Mesenchymal stem cell (in vitro differentiated cells and primary cell): ENCODE measurements around the gene ARID1B.

Experiments used
- DNase-seq: peaks from one replicate; pipeline ENCODE4 v3.0.0-alpha.2; 2013
- H2AFZ ChIP-seq: one replicate; pipeline ENCODE4 v1.6.1; 2013; ENCODE audit warnings: low read depth, mild to moderate bottlenecking, control low read depth, inconsistent platforms, low read length, moderate library complexity
- H2AK5ac ChIP-seq: 2 replicates; pipeline ENCODE4 v1.6.1; 2013; ENCODE audit warnings: low read length, moderate library complexity, mild to moderate bottlenecking, inconsistent platforms; ENCODE audit not compliant: severe bottlenecking
- H2BK120ac ChIP-seq: one replicate; pipeline ENCODE4 v1.6.1; 2013; ENCODE audit warnings: low read depth, mild to moderate bottlenecking, inconsistent platforms, low read length, moderate library complexity
- H2BK12ac ChIP-seq, 2 experiments: one replicate each; pipeline ENCODE4 v1.6.1; 2013; ENCODE audit warnings: inconsistent platforms in 2 of 2, low read length in 2 of 2, mild to moderate bottlenecking in 2 of 2, moderate library complexity in 2 of 2, control low read depth in 1 of 2
- H2BK15ac ChIP-seq: one replicate; pipeline ENCODE4 v1.6.1; 2013; ENCODE audit warnings: mild to moderate bottlenecking, low read depth, inconsistent platforms; ENCODE audit not compliant: poor library complexity, severe bottlenecking
- H2BK5ac ChIP-seq: 2 replicates; pipeline ENCODE4 v1.6.1; 2013; ENCODE audit warnings: low read depth, mild to moderate bottlenecking, low read length, control low read depth, inconsistent platforms; ENCODE audit not compliant: poor library complexity, severe bottlenecking
- H3K14ac ChIP-seq, 2 experiments: one replicate each; pipeline ENCODE4 v1.6.1; 2013; ENCODE audit warnings: inconsistent platforms in 2 of 2, low read length in 2 of 2, control low read depth in 1 of 2, mild to moderate bottlenecking in 1 of 2, moderate library complexity in 1 of 2
- H3K18ac ChIP-seq, 2 experiments: one replicate each; pipeline ENCODE4 v1.6.1; 2013; ENCODE audit warnings: inconsistent platforms in 2 of 2, low read length in 2 of 2, control low read depth in 1 of 2, low read depth in 1 of 2, mild to moderate bottlenecking in 1 of 2
- H3K23ac ChIP-seq, 2 experiments: one replicate each; pipeline ENCODE4 v1.6.1; 2013; ENCODE audit warnings: inconsistent platforms in 2 of 2, low read length in 2 of 2, mild to moderate bottlenecking in 2 of 2, moderate library complexity in 2 of 2, control low read depth in 1 of 2
- H3K27ac ChIP-seq: 2 replicates; pipeline ENCODE4 v1.5.1; 2013; ENCODE audit warnings: mild to moderate bottlenecking, moderate library complexity, low read length, control low read depth, inconsistent platforms; ENCODE audit not compliant: poor library complexity, severe bottlenecking
- H3K27me3 ChIP-seq, 2 experiments: 2 replicates each; pipeline versions ENCODE4 v1.6.1 to v1.7.0; 2013; ENCODE audit warnings: low read length in 2 of 2, mild to moderate bottlenecking in 2 of 2, moderate library complexity in 2 of 2, control low read depth in 1 of 2, inconsistent platforms in 1 of 2; ENCODE audit not compliant: control insufficient read depth in 1 of 2, insufficient read depth in 1 of 2
- H3K36me3 ChIP-seq, 2 experiments: 2 replicates each; pipeline versions ENCODE4 v1.6.1 to v1.7.0; 2013; ENCODE audit warnings: low read length in 2 of 2, control low read depth in 1 of 2, inconsistent platforms in 1 of 2, low read depth in 1 of 2, mild to moderate bottlenecking in 1 of 2; ENCODE audit not compliant: insufficient read depth in 2 of 2, control insufficient read depth in 1 of 2
- H3K4ac ChIP-seq, 2 experiments: one replicate each; pipeline ENCODE4 v1.6.1; 2013; ENCODE audit warnings: inconsistent platforms in 2 of 2, low read length in 2 of 2, mild to moderate bottlenecking in 2 of 2, moderate library complexity in 2 of 2, control low read depth in 1 of 2, low read depth in 1 of 2
- H3K4me1 ChIP-seq: 2 replicates; pipeline ENCODE4 v1.6.1; 2013; ENCODE audit warnings: low read depth, low read length, control low read depth; ENCODE audit not compliant: control insufficient read depth, insufficient read depth
- H3K4me2 ChIP-seq: 2 replicates; pipeline ENCODE4 v1.6.1; 2013; ENCODE audit warnings: low read length, mild to moderate bottlenecking, inconsistent platforms; ENCODE audit not compliant: poor library complexity, severe bottlenecking
- H3K4me3 ChIP-seq, 2 experiments: 2 replicates each; pipeline versions ENCODE4 v1.5.1 to v1.7.0; 2013; ENCODE audit warnings: low read length in 2 of 2, mild to moderate bottlenecking in 2 of 2, control low read depth in 1 of 2, low read depth in 1 of 2; ENCODE audit not compliant: insufficient read depth in 1 of 2
- H3K79me1 ChIP-seq: replicated peaks from 2 replicates; pipeline ENCODE4 v1.6.1; 2013; ENCODE audit warnings: mild to moderate bottlenecking, control low read depth, low read length, inconsistent platforms; ENCODE audit not compliant: poor library complexity, severe bottlenecking
- H3K9ac ChIP-seq: 2 replicates; pipeline ENCODE4 v1.7.0; 2013; ENCODE audit warnings: mild to moderate bottlenecking, low read length, moderate library complexity
- H3K9me3 ChIP-seq: 2 replicates; pipeline ENCODE4 v1.7.0; 2013; ENCODE audit warnings: mild to moderate bottlenecking, low read length; ENCODE audit not compliant: control insufficient read depth
- H4K8ac ChIP-seq: one replicate; pipeline ENCODE4 v1.6.1; 2013; ENCODE audit warnings: inconsistent platforms, mild to moderate bottlenecking, low read length, moderate library complexity
- H4K91ac ChIP-seq: one replicate; pipeline ENCODE4 v1.6.1; 2013; ENCODE audit warnings: mild to moderate bottlenecking, low read length, inconsistent platforms
- WGBS: methylation state at CpG from one replicate; pipeline ENCODE4 v1.1.7; 2013; ENCODE audit warnings: mixed read lengths; 5-methylcytosine and 5-hydroxymethylcytosine counted together

The ARID1B gene

DNA sequence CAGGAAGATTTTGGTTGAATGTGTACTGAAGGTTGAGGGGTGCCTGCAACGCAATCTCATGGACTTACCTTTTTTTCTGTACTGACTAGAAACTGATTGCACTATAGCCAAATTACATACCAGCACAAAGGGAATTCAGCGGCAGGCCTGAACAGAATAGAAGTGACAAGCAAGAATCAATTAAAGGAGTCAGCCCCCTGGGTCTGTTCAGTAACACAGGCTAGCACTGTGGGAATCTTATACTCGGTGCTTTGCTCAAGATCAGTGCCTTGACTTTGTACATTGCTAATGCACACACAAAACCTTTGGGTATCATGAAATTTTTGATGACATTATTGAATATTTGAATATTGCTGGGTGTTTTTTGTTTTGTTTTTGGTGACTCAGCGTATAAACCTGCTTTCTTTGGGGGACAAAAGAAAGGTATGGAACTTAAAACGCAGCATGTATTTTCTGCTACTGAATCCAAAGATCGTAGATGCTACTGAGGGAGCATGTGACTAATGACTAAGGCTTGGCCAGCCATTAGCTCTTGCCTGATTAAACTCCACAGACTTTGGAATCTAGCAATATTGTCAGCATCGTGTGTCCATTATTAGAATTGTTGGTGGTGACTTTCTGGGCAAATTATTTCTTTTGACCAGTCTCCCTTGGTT, 236.6 kb downstream of the ARID1B start:
- WGBS: 92% methylated on average over 6 of the region's 7 CpGs
- H3K18ac ChIP-seq: no peak overlapping the region
- DNase-seq: no peak
- no peaks in the 10 kb centered on the region for H3K27me3 ChIP-seq
- H2AFZ ChIP-seq: no peak overlapping the region
- peaks cover 6% of the 10 kb centered on the region for H3K4me1 ChIP-seq
- no peak overlapping the region for H2BK120ac ChIP-seq
- H3K79me1 ChIP-seq: peaks cover 26% of the 10 kb centered on the region
- H3K4me2 ChIP-seq: no peak overlapping the region
- H3K27ac ChIP-seq: no peak overlapping the region
- H2BK12ac ChIP-seq: no peak overlapping the region
- H2AK5ac ChIP-seq: no peak overlapping the region
- no peak overlapping the region for H3K4me3 ChIP-seq
- no peak overlapping the region for H4K8ac ChIP-seq
- no peak overlapping the region for H3K9ac ChIP-seq
- H3K9me3 ChIP-seq: no peaks in the 10 kb centered on the region
- no peak overlapping the region for H3K14ac ChIP-seq
- no peak overlapping the region for H4K91ac ChIP-seq
- H3K4ac ChIP-seq: no peak overlapping the region
- H3K23ac ChIP-seq: no peak overlapping the region
- H3K36me3 ChIP-seq: no peaks in the 10 kb centered on the region
- H2BK5ac ChIP-seq: no peak overlapping the region
- no peak overlapping the region for H2BK15ac ChIP-seq

DNA sequence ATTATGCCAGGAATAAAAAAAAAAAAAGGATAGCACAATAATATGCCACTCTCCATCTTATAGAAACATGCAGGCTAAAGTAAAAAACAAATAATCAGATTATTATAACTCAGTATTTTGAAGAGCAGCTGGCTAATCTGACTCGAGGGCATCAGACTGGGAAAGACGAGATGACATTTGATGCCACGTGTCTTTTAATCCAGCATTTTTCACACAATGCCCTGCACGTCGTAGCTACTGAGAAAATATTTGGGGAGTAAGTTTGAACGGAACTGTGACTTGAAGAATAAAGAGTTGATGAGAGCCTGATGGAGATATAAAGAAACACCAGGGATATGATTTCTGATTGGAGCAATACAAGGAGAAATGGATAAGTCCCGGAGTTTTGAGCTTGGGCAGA, 237.7 kb downstream of the ARID1B start:
- 91% methylated on average over 7 of the region's 7 CpGs for WGBS

DNA sequence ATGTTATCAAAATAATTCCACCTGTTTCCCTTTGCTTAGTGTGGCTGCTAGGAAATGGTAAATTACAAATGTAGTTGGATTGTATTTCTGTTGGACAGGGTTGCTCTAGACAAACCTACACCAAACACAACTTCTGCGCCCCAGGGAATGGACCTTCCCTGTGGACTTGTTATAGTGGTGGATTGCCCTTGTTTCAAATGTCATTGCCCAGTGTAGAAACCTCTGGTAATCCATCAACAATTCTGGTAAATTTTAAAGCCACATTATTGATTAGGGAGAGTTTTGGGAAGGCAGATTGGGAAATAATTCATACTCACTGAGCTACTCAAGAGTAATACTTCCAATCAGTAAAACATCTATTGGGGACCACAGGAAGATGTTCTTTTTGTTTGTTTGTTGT, 239.8 kb downstream of the ARID1B start:
- no peak overlapping the region for H3K18ac ChIP-seq
- no peak overlapping the region for H2AK5ac ChIP-seq
- no peak overlapping the region for H3K27ac ChIP-seq
- no peak overlapping the region for H2BK120ac ChIP-seq
- H3K9ac ChIP-seq: no peak overlapping the region
- H3K23ac ChIP-seq: no peak overlapping the region
- H3K36me3 ChIP-seq: no peaks in the 10 kb centered on the region
- no peaks in the 10 kb centered on the region for H3K9me3 ChIP-seq
- H2BK12ac ChIP-seq: no peak overlapping the region
- H3K4ac ChIP-seq: no peak overlapping the region
- WGBS: no CpG with 5 or more reads among the region's 1 CpG
- H4K91ac ChIP-seq: no peak overlapping the region
- peaks cover 8% of the 10 kb centered on the region for H3K4me1 ChIP-seq
- H3K79me1 ChIP-seq: peaks cover 24% of the 10 kb centered on the region
- no peak overlapping the region for H3K14ac ChIP-seq
- no peak overlapping the region for H2AFZ ChIP-seq
- DNase-seq: no peak
- no peak overlapping the region for H2BK5ac ChIP-seq
- H3K4me2 ChIP-seq: no peak overlapping the region
- H4K8ac ChIP-seq: no peak overlapping the region
- no peak overlapping the region for H3K4me3 ChIP-seq
- no peak overlapping the region for H2BK15ac ChIP-seq
- no peaks in the 10 kb centered on the region for H3K27me3 ChIP-seq

More for the DNA sequence above, 237.7 kb downstream of the ARID1B start:
- Histone ChIP-seq H3K14ac (no peak overlapping the region), H2BK120ac (no peak overlapping the region), H3K79me1 (peaks cover 25% of the 10 kb centered on the region), H3K4ac (no peak overlapping the region), H3K9ac (no peak overlapping the region), H3K27me3 (no peaks in the 10 kb centered on the region), H3K4me3 (no peak overlapping the region), H2AFZ (no peak overlapping the region), H3K23ac (no peak overlapping the region), H2AK5ac (no peak overlapping the region), H3K4me1 (peaks cover 8% of the 10 kb centered on the region), H3K36me3 (no peaks in the 10 kb centered on the region), H2BK12ac (no peak overlapping the region), H3K27ac (no peak overlapping the region), H4K8ac (no peak overlapping the region), H2BK15ac (no peak overlapping the region), H3K9me3 (no peaks in the 10 kb centered on the region), H3K4me2 (no peak overlapping the region), H2BK5ac (no peak overlapping the region), H3K18ac (no peak overlapping the region), H4K91ac (no peak overlapping the region)
- no peak for DNase-seq

DNA sequence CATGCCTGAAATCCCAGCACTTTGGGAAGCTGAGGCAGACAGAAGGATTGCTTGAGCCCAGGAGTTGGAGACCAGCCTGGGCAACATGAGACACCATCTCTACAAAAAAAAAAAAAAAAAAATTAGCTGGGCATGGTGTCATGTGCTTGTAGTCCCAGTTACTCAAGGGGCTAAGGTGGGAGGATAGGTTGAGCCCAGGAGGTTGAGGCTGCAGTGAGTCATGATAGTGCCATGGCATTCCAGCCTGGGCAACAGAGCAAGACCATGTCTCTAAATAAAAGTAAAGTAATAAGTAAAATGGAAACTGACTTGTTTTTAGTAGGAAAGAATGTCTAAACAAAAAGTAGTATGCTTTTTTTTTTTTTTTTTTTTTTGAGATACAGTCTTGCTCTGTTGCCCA, 240.7 kb downstream of the ARID1B start:
- Histone ChIP-seq H2BK15ac (no peak overlapping the region), H3K9ac (no peak overlapping the region), H2BK12ac (no peak overlapping the region), H4K8ac (no peak overlapping the region), H3K79me1 (peaks cover 21% of the 10 kb centered on the region), H3K4me1 (peaks cover 8% of the 10 kb centered on the region), H3K23ac (no peak overlapping the region), H3K27me3 (no peaks in the 10 kb centered on the region), H2AFZ (no peak overlapping the region), H3K36me3 (no peaks in the 10 kb centered on the region), H3K18ac (no peak overlapping the region), H3K4ac (no peak overlapping the region), H3K14ac (no peak overlapping the region), H3K4me2 (no peak overlapping the region), H3K27ac (no peak overlapping the region), H2AK5ac (no peak overlapping the region), H2BK120ac (no peak overlapping the region), H4K91ac (no peak overlapping the region), H3K4me3 (no peak overlapping the region), H3K9me3 (no peaks in the 10 kb centered on the region), H2BK5ac (no peak overlapping the region)
- DNase-seq: no peak
